Esophagus muscularis mucosa (tissue), 4 donors: ENCODE measurements around the gene SEC22A. TPM values are rescaled to one million over a fixed set of nuclear protein-coding genes. Genes with fewer than 3 reads are reported as not detected.
A peak's percentile ranks its signal among the peaks of the same experiment; 100 is the strongest.

Source experiments
- DNase-seq: peaks from one replicate; pipeline ENCODE4 v3.0.0-alpha.2; 2017; ENCODE audit errors: extremely low spot score
- H3K27ac ChIP-seq, 4 donors: fragments of 200-600 bp; sonication (generic); replicated peaks in 1 of 4; 1 replicate in 3 of 4; 2 replicates in 1 of 4; pipeline ENCODE4 v1.5.1; 2016 to 2019; ENCODE audit warnings: mild to moderate bottlenecking in 1 of 4
- H3K27me3 ChIP-seq, 4 donors: fragments of 200-600 bp; sonication (generic); one replicate each; pipeline versions ENCODE4 v1.5.1 to v1.6.0; 2016 to 2019
- H3K36me3 ChIP-seq, 4 donors: fragments of 200-600 bp; sonication (generic); one replicate each; pipeline ENCODE4 v1.5.1; 2016 to 2019
- H3K4me1 ChIP-seq, 4 donors: fragments of 200-600 bp; sonication (generic); one replicate each; pipeline ENCODE4 v1.5.1; 2016 to 2019
- H3K4me3 ChIP-seq, 4 donors: fragments of 200-600 bp; sonication (generic); 1 replicate in 2 of 4; 2 replicates in 2 of 4; pipeline ENCODE4 v1.5.1; 2016 to 2019; ENCODE audit warnings: mild to moderate bottlenecking in 4 of 4, moderate library complexity in 1 of 4
- H3K9me3 ChIP-seq, 4 donors: fragments of 200-600 bp; sonication (generic); 1 replicate in 3 of 4; 2 replicates in 1 of 4; pipeline ENCODE4 v1.5.1; 2016 to 2019
- CTCF ChIP-seq, 3 experiments: fragments of 200-600 bp in 2 of 3; fragments of 450-650 bp in 1 of 3; sonication (generic) in 2 of 3; IDR thresholded peaks; one replicate each; pipeline ENCODE4 v1.5.1; 2017 to 2019; ENCODE audit warnings: antibody characterized with exemption in 3 of 3, mild to moderate bottlenecking in 2 of 3, moderate library complexity in 1 of 3
- EP300 ChIP-seq: sonication (generic); formaldehyde crosslinking; IDR thresholded peaks from one replicate; pipeline ENCODE4 v1.6.1; 2017; ENCODE audit warnings: antibody characterized with exemption
- POLR2A ChIP-seq: fragments of 450-650 bp; IDR thresholded peaks from one replicate; pipeline ENCODE4 v1.6.1; 2017; ENCODE audit warnings: antibody characterized with exemption, moderate library complexity, mild to moderate bottlenecking, low read depth
- POLR2AphosphoS5 ChIP-seq, 2 donors: sonication (generic); formaldehyde crosslinking; IDR thresholded peaks; one replicate each; pipeline ENCODE4 v1.6.1; 2017; ENCODE audit warnings: antibody characterized with exemption in 2 of 2
- WGBS: methylation state at CpG from one replicate; pipeline ENCODE4 v1.1.5; 2018; 5-methylcytosine and 5-hydroxymethylcytosine counted together
- intact Hi-C: fragments of 100-400 bp; cut with DNase I; formaldehyde crosslinking; loops from one replicate; pipeline ENCODE4 v1.15.1; 2023
- total RNA-seq, 4 donors: library from RNA; depleted of rRNA; stranded (reverse); fragments of >200 nt; gene quantifications; one replicate each; pipeline versions ENCODE4 v1.1.0 to v1.2.1, GENCODE V29; 2016

Gene SEC22A
- total RNA-seq, 4 donors from 2014 or later = 12.0 to 29.9 (median 20.0) TPM

- intact Hi-C loops = no loop called here
- no peak overlapping the region for H3K27ac ChIP-seq
- H3K4me1 ChIP-seq = peaks cover 0 to 17% (median 6%) of the 10 kb centered on the region in 4 donors
- H3K36me3 ChIP-seq = peaks cover 0 to 15% (median 2%) of the 10 kb centered on the region in 4 donors
- 59% methylated on average over 5 of the region's 5 CpGs for WGBS
- H3K4me3 ChIP-seq = no peak overlapping the region
- peak; percentile 91 for DNase-seq
- no peaks in the 10 kb centered on the region for H3K9me3 ChIP-seq
- no peaks in the 10 kb centered on the region for H3K27me3 ChIP-seq
- TF ChIP-seq EP300 (no peak), POLR2AphosphoS5 (IDR thresholded peaks at IDR 0.05) (peak; percentile 13 to 21), POLR2A (no peak), CTCF (IDR thresholded peaks at IDR 0.05) (no peak)
Measured at GRCh38 chr3:123271466-123272159, 69.9 kb downstream of the SEC22A start.

- Histone ChIP-seq H3K27me3 (no peaks in the 10 kb centered on the region), H3K4me1 (peaks cover 0 to 19% (median 6%) of the 10 kb centered on the region in 4 donors), H3K27ac (peak overlapping the region in 1 of 4 donors; percentile 2), H3K36me3 (peaks cover 0 to 15% (median 2%) of the 10 kb centered on the region in 4 donors), H3K9me3 (no peaks in the 10 kb centered on the region), H3K4me3 (no peak overlapping the region)
- intact Hi-C loops = no loop called here
- TF ChIP-seq CTCF (IDR thresholded peaks at IDR 0.05) = no peak
- TF ChIP-seq POLR2AphosphoS5 (IDR thresholded peaks at IDR 0.05) = no peak
- TF ChIP-seq EP300 = no peak
- no peak for TF ChIP-seq POLR2A
- no peak for DNase-seq
- WGBS = 98% methylated on average over 2 of the region's 2 CpGs
Measured at GRCh38 chr3:123272547-123272946, 70.8 kb downstream of the SEC22A start.

- H3K9me3 ChIP-seq = no peaks in the 10 kb centered on the region
- peak; percentile 60 for DNase-seq
- no peaks in the 10 kb centered on the region for H3K27me3 ChIP-seq
- WGBS = 58% methylated on average over 3 of the region's 3 CpGs
- H3K27ac ChIP-seq = no peak overlapping the region
- no peak for TF ChIP-seq POLR2A
- TF ChIP-seq POLR2AphosphoS5 (IDR thresholded peaks at IDR 0.05) = peak in 1 of 2 donors; percentile 26
- peaks cover 0 to 19% (median 6%) of the 10 kb centered on the region in 4 donors for H3K4me1 ChIP-seq
- peaks cover 0 to 11% (median 5%) of the 10 kb centered on the region in 4 donors for H3K36me3 ChIP-seq
- intact Hi-C loops = no loop called here
- H3K4me3 ChIP-seq = no peak overlapping the region
Measured at GRCh38 chr3:123275691-123276090, 73.9 kb downstream of the SEC22A start.

GRCh38 chr3:123276346-123277006, 74.7 kb downstream of the SEC22A start:
- H3K36me3 ChIP-seq = peaks cover 0 to 18% (median 10%) of the 10 kb centered on the region in 4 donors
- no peaks in the 10 kb centered on the region for H3K9me3 ChIP-seq
- H3K27ac ChIP-seq = no peak overlapping the region
- no peaks in the 10 kb centered on the region for H3K27me3 ChIP-seq
- intact Hi-C loops = no loop called here
- TF ChIP-seq POLR2AphosphoS5 (IDR thresholded peaks at IDR 0.05) (peak in 1 of 2 donors; percentile 25), CTCF (IDR thresholded peaks at IDR 0.05) (no peak)
- H3K4me3 ChIP-seq = no peak overlapping the region
- 84% methylated on average over 10 of the region's 10 CpGs for WGBS
- H3K4me1 ChIP-seq = peaks cover 0 to 17% (median 6%) of the 10 kb centered on the region in 4 donors
- peak; percentile 60 for DNase-seq

- DNase-seq = no peak
- intact Hi-C loops = no loop called here
- Histone ChIP-seq H3K27me3 (no peaks in the 10 kb centered on the region), H3K4me3 (no peak overlapping the region), H3K4me1 (peaks cover 0 to 13% (median 3%) of the 10 kb centered on the region in 4 donors), H3K36me3 (peaks cover 0 to 18% (median 12%) of the 10 kb centered on the region in 4 donors), H3K9me3 (no peaks in the 10 kb centered on the region), H3K27ac (no peak overlapping the region)
- WGBS = 75% methylated on average over 6 of the region's 6 CpGs
- TF ChIP-seq POLR2A (no peak), POLR2AphosphoS5 (IDR thresholded peaks at IDR 0.05) (no peak), CTCF (IDR thresholded peaks at IDR 0.05) (no peak), EP300 (no peak)
Measured at GRCh38 chr3:123277106-123277505, 75.4 kb downstream of the SEC22A start.
